Fibroblast of peridontal ligament (primary cell): Measurements from ENCODE around the gene ST6GALNAC6.
"Not testable (repeated sequence)": the region's sequence is repeated elsewhere in the genome, so short reads cannot be mapped to it uniquely, and the experiment has no call there.

Source experiments
- DNase-seq: peaks from one replicate; pipeline ENCODE4 v3.0.0-alpha.2; 2010; ENCODE audit errors: extremely low read depth

The ST6GALNAC6 gene

DNA sequence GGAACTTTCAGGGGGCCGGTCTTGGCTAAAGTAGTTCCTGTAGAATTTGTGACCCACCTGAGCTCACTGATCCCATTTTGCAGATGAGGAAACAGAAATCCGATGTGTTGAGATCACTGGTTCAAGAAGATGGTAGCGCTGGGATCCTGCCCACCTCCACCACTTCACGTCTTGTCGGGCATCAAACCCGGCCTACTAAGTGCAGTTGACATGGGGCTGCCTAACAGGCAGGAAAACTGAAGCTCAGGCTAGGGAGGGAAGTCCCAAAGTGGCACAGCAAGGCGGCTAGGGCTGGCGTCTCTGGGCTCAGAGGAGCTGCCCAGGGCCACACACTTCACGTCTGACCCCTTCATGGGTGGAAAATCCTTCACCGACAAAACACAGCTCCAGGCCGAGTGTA, 44.4 kb downstream of the ST6GALNAC6 start:
- DNase-seq, result no peak

DNA sequence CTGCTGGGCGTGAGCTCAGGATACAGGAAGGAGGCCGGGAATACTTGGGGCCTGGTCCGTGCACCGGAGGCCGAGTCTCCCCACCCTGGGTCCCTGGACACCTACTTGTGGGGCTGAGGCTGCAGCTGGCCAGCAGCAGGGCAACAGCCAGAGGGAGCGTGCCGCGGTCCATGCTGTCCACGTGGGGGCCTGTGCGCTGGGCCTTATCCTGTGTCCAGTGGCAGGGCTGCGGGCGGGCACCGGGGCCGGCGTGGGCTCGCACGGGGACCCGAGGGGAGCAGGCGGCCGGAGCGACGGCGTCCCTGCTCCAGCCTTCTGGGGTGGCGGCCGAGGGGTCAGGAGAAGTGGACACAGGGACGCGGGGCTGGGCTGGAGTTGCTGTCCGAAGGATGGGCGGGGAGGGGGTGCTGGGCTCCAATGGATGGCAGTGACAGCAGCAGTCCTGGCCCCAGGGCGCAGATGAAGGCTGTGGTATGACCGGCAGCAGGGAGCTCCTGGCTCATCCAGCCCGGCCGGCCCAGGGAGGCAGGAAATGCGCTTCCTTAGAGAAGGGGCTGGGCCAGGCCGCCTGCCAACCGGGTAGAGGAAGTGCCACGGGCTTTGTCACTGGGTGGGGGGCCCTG, 45.1 kb downstream of the ST6GALNAC6 start, which contains the start of gene ENG:
Gene ENG (minus strand): TSS at position 475 of the 623 bp plus-strand sequence. CDS start 303 bp downstream, at position 172.
- DNase-seq, result peak; percentile 44

DNA sequence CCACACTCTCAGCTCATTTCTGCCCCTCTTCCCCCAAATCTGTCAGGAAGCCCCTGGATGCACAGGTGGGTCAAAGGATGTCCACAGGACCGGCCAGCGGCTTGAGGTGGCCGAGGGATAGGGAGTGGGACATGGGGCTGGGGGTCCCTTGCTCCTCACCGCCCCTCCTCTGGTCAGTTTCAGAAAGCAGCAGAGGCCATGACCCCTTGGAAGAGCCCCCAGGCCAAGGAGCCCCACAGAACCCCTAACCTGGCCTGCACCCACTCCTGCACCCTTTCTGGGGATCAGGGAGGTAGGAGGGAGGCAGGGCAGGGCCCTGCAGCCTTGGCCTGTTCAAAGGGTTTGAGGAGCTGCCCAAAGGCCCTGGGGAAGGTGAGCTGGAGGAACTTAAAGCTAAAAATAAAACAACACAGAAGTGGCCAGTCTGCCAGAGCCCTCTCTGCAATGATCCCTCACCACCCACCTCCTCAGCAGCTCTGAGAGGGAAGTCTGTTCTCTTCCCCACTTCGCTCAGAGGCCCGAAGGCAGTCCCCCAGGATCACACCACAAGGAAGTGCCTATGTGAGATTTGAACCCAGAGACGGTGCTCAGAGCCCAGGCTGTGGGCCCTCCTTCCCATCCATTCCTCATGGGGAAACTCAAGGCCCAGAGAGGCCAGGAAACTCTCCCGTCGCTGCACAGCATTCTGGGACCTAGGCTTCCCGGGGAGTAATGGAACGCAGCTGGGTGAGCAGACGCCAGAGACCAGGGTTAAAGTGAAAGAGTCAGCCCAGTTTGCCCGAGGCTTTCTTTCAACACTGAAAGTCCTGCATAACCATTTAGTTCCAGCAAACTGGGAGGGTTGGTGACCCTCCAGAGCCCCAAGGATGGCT, 45.9 kb downstream of the ST6GALNAC6 start:
- peak; percentile 47 for DNase-seq

DNA sequence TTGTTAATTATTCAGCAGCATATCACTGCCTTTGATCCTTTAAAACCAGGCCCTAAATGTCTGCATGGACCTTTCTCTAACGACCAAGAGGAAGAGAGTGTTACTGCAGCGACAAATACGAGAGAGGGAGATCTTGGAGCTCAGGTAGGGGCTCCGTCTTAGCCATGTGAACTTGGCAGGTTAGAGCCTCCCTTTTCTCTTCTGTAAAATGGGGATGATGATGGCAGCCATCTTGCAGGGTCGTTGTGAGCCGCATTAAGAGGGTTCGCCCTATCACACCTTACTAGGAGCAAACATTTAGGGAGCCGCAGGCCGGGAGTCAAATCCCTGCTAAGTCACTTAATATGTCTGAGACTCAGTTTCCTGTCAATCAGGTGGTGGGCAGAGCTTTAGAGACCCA, 46.6 kb downstream of the ST6GALNAC6 start:
- DNase-seq, result no peak

DNA sequence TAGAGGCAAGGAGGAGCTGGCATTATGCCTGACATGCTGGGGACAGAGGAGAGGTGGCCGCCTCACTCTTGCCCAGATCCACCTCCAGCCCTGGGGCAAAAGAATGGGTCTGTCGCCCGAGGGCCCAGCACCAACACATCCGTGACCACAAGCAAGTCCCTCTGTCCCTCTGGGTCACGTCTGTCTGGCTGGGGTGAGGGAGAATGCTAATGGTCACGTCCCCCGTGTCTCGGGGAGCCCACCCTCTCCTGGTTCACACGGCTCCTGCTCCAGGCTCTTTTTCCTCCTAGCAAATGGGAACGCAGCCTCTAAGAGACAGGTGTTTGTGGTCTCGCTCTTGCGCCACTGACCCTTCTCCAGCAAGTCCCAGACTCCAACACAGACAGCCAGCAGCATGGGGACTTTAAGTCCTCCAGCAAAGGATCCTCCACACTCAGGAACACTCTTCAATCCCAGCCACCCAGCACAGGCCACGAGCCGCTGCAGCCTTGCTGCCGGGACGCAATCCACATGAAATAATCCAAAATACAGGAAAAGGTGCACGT, 49.0 kb downstream of the ST6GALNAC6 start:
- DNase-seq, result no peak

DNA sequence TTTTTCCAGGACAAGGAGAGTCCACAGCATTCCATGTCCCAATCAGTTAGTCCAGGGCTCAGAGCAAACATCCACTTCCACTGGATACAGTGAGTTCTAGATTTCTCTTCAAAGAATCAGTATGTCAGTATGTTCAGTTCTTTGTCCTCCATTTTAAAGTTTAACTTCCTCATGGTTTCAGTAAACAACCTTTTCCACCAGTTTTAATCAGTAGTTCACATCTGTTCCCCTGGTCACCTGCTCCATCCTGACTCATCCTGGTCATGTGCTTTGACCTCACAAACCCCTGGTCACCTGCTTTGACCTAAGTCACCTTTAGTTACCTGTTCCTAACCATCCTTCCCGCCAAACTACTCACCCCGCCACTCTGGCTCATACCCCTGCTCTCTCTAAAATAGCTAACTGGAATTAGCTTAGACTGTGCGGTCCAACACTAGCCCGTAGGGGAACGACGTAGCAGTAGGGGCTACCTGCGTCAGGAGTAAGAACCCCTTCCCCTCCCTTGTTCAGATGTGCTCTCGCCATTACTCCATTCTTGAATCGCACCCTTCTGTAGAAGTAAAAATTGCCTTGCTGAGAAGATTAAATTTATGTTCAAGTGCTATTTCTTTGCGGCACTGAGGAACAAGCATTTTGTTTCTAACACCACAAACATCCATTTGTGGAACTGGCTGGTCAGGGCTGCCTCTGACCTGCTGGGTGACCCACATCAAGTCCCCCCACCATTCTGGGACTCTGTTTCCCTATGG, 50.5 kb downstream of the ST6GALNAC6 start:
- DNase-seq, result no peak

DNA sequence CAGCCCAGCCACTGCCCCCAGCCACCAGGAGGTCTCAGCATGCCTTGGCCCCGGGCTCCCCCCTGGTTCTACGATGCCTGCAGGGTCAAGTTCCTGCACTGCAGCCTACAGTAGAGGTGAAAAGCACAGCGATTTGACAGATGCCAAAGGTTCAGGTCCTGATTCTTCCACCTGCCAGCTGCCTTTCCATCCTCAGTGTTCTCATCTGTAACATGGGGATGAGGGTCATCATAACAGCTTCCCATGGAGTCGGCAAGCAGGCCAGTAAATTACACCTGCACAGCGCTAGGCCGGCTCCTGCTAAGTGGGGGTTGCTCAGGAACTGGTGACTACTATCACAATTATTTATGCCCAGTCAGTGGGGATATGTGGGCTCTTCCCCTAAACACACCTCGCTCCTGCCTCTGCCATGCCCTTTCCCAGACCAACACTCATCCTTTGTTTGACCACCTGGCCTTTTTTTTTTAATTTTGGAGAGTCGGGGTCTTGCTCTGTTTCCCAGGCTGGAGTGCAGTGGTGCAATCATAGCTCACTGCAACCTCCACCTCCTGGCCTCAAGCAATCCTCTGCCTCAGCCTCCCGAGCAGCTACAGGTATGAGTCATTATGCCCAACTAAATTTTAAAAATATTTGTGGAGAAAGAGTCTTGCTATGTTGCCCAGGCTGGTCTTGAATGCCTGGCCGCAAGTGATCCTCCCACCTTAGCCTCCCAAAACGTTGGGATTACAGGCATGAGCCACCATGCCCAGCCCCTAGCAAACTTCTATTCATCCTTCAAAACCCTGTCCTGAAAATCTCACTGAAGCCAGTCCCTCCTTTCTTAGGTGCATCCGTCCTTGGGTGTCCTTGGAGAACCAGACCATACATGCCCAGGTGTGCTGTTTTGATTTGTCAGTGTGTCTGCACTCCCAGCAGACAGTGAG, 51.3 kb downstream of the ST6GALNAC6 start:
- no peak for DNase-seq

DNA sequence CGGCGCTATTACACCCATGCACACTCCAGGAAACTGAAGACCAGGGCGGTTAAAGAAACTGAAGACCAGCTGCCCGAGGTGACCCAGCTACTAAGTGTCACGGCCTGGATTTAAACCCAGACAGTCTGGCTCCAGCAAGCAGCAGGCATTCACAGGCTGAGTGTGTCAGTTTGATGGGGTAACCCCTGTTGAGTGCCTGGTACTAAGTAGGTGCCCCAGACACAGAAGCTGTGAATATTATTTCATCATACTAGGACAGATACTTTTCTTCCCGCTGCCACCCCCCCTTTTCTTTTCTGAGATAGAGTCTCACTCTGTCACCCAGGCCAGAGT, 52.3 kb downstream of the ST6GALNAC6 start:
- DNase-seq, result no peak

DNA sequence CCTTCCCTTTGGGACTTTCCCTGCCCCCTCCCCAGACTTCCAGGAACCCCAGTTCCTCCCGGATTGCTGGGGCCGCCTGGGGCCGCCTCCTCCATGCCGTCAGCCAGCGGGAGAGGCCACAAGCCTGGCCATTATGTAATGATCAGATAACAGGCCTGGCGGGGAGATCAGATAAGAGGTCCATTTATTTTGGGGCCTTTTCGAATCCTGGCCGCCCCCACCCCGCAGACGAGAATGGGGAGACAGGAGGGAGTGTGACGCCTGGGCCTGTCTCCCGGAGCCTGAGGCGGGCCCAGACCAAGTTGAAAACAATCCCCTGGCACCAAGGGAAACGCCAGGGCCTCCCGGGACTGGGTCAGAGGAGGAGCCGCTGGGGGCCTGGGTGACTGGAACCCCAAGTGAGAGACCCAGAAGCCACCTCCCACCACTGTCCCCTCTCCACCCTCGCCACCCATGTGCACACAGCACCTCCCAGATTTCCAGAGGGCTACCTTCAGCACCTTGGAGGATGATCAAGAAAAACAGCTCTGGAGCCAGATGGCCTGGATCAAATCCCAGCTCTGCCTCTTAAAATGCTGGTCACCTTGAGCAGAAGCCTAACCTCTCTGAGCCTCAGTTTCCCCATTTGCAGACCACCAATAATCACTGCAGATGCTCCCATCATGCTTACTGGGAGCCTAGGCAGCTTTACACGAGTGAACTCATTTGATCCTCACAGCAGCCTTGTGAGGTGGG, 52.8 kb downstream of the ST6GALNAC6 start:
- no peak for DNase-seq

DNA sequence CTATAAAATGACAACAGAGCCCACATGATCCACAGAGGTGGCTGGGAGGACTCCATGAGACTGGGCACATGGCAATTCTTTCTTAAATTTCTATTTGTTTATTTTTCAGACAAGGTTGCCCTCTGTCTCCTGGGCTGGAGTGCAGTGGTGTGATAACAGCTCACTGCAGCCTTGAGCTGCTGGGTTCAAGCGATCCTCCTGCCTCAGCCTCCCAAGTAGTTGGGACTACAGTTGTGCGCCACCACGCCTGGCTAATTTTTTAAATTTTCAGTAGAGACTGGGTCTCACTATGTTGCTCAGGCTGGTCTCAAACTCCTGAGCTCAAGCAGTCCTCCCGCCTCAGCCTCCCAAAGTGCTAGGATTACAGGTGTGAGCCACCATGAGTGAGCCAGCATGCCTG, 53.8 kb downstream of the ST6GALNAC6 start:
- not testable (repeated sequence) for DNase-seq

DNA sequence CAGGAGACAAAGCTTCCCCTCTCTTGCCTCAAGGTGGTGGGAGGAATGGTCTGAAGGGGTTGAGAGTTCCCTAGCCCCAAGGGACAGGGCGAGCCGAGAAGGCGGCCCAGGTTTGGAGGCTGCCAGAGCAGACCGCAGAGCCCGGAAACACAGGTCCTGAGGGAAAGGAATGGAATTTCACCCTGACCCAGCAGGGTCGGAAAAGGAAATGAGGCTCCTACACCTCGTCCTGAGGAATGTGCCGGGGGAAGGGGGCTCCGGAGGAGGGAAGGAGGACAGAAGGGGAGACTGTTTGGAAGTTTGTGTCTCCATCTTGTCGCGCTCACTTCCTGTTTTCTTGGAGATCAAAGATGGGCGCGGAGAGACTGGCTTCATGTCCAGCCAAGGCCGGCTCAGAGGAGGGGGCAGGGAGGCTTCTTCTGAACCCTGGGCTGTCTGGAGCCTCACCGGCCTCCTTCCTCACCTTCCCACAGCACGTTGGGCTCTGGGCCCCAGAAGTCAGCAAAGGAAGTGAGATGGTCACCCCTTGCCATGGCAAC, 54.5 kb downstream of the ST6GALNAC6 start:
- no peak for DNase-seq

DNA sequence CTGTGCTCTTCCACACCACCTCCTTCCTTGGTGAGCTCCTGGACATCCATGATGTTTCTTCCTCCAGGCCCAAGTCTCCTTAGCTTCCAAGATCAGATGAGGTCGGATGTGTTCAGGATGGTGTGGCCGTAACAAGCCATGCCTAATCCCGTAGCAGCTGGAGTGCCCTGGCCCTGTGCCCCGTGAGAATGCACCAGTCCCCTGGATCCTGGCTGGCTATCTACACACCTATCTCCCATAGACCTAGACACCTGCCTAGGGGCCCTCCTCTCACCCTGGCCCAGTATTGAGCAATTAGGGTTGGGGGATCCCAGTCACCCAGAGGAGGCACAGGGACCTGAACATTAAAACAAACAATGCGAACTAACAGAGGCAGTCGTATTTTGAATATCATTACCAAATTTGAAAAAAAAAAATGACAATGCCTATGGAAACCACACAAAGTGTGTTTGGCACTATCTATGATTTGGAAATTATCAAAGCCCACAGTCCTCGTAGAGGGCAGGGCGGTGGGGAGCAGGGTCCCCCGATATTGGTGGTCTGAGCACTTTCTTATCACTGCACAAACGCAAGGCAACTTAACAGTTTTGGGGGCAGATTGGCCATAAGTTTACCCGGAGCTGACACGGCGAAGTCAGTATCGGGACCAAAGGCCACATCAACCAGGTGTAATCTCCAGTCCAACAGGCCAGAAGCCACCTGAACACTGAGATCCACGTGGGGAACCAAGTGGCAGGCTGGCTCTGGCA, 58.1 kb downstream of the ST6GALNAC6 start:
- no peak for DNase-seq

DNA sequence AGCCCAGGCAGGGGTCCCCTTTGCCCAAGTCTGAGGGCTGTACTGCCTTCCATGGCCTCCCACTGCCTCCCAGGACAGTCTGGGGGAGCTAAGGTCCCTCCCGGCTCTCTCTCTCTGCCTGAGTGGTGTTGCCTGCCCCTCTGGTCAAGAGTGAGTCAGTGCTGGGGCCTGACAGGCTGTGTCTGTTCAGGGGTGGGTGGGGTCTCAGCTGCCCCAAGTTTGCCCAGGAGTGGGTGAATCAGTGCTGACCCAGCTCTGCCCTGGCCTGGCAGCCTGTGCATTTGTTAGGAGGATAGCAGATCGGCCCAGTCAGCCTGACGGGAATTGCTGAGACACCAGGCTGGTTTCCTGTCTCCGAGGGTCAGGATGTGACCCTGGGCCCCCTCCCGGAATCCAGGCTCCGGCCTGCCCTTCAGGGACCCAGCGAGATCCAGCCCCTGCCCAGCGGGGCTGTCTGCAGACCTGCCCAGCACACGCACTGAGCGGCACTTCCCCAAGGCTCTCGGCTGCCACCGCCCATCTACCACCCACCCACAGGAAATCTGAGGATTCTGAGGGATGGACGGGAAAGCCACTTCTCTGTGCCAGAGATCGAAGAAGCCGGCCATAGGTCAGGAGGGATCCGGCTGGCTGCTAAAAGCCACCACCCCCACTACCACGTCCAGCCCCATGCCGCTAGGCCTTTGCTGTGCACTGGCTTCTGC, 60.9 kb downstream of the ST6GALNAC6 start:
- peak; percentile 94 for DNase-seq

DNA sequence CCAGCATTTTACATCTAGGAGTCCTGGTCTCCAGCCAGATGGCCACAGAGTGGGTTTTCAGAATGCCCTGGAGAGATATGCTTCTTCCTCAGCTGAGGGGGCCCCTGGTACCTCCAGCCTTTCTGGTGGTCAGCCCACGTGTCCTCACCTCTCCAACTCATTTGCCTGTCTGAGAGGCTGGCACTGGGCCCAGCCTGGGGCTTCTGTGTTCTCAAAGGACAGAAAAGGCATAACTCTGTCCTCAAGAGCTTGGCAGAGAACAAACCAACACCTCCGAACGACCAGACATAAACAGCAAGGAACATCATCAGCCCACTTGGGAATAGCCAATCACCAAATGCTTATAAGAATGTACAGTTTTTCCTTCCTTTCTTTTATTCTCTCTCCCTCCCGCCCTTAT, 62.1 kb downstream of the ST6GALNAC6 start:
- no peak for DNase-seq

DNA sequence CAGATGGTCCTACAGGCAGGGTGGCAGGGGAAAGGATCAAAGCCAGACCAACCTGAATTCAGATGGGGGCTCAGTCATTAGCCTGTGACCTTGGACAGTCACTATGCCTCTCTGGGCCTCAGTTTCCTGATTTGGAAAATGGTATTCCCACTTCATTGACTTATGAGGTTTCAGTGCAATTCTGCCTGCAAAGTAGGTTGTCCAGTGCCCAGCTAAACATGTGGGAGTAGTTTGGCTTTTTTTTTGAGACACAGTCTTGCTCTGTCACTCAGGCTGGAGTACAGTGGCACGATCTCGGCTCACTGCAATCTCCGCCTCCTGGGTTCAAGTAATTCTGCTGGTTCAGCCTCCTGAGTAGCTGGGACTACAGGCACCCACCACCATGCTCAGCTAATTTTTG, 62.8 kb downstream of the ST6GALNAC6 start:
- not testable (repeated sequence) for DNase-seq

DNA sequence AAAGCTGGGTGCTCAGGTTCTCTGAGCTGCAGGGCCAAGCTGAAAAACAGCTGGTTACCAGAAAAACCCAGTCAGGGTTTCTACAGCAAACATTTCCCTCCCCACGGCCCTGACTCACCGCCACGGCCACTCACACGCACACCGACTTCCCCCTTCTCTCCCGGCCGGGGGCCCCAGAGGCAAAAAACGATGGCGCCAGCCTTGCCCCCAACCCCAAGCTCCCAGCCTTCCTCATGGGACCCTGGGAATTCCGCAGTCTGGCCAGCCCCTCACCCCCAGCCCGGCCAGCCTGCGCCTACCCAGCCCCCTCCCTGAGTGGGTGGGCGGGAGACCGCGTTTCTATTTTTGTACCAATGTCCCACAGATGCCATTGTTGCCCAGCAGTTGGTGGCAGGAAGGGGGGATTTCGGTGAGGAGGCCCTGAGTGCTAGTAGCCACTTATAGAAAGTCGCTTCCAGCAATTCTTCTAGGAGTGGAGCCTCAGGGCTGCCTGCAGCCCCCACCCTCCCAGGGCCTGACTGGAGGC, 63.3 kb downstream of the ST6GALNAC6 start:
- DNase-seq, result peak; percentile 81
